ENCODE measurements around the gene RNF152.

GRCh38 chr18:61882296-61883004 is 10.4 kb downstream of the RNF152 start:
- TF ChIP-seq, protein P1, sequence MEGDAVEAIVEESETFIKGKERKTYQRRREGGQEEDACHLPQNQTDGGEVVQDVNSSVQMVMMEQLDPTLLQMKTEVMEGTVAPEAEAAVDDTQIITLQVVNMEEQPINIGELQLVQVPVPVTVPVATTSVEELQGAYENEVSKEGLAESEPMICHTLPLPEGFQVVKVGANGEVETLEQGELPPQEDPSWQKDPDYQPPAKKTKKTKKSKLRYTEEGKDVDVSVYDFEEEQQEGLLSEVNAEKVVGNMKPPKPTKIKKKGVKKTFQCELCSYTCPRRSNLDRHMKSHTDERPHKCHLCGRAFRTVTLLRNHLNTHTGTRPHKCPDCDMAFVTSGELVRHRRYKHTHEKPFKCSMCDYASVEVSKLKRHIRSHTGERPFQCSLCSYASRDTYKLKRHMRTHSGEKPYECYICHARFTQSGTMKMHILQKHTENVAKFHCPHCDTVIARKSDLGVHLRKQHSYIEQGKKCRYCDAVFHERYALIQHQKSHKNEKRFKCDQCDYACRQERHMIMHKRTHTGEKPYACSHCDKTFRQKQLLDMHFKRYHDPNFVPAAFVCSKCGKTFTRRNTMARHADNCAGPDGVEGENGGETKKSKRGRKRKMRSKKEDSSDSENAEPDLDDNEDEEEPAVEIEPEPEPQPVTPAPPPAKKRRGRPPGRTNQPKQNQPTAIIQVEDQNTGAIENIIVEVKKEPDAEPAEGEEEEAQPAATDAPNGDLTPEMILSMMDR (IDR thresholded peaks at IDR 0.05), result no peak
- TF ChIP-seq POLR2A (IDR thresholded peaks at IDR 0.05), result no peak

Data from thyroid gland (tissue), 4 donors.